Measurements from ENCODE around the gene SLC25A38. TPM values are rescaled to one million over a fixed set of nuclear protein-coding genes. Genes with fewer than 3 reads are reported as not detected.

The SLC25A38 gene
- total and polyA plus RNA-seq, 2 experiments from 2014 or later, result 19.8 to 61.9 TPM

GRCh38 chr3:39446444-39446843, 63.3 kb downstream of the SLC25A38 start (continued):
- TF ChIP-seq CTCF (conservative IDR thresholded peaks at IDR 0.05; ENCODE audit: low read depth in 2 of 2), result no peak

Small RNAs within 50 kb of the gene (small RNA-seq; reads per million reads assigned to genes)
- gene SNORA6 (ENCODE audit: low replicate concordance) (not detected), gene SNORA62 (ENCODE audit: low replicate concordance) (not detected)

Other genes starting within 250 kb of the SLC25A38 start
- 8.3 and 10.0 TPM in 2 replicates for gene CSRNP1, start 229.8 kb upstream of the SLC25A38 start, total RNA-seq (2014; rRNA removed; shearing (Covaris generic))
- gene CSRNP1, start 229.8 kb upstream of the SLC25A38 start, polyA plus RNA-seq (2016; fragmentation: Nextera tagmentation; extraction: Ambion mirVana), result 4.7 and 4.9 TPM in 2 replicates
- not detected in 2 replicates for gene XIRP1, start 190.8 kb upstream of the SLC25A38 start, total RNA-seq (2014; rRNA removed; shearing (Covaris generic))
- 0.03 TPM in 1 of 2 replicates, not detected in the other for gene XIRP1, start 190.8 kb upstream of the SLC25A38 start, polyA plus RNA-seq (2016; fragmentation: Nextera tagmentation; extraction: Ambion mirVana)
- 0.24 TPM in 1 of 2 replicates, not detected in the other for gene CX3CR1, start 103.3 kb upstream of the SLC25A38 start, total RNA-seq (2014; rRNA removed; shearing (Covaris generic))
- gene CX3CR1, start 103.3 kb upstream of the SLC25A38 start, polyA plus RNA-seq (2016; fragmentation: Nextera tagmentation; extraction: Ambion mirVana), result 0.42 TPM in 1 of 2 replicates, not detected in the other
- gene CCR8, start 53.7 kb upstream of the SLC25A38 start, total RNA-seq (2014; rRNA removed; shearing (Covaris generic)), result not detected in 2 replicates
- 0.23 and 0.55 TPM in 2 replicates for gene CCR8, start 53.7 kb upstream of the SLC25A38 start, polyA plus RNA-seq (2016; fragmentation: Nextera tagmentation; extraction: Ambion mirVana)
- 1,658 and 1,827 TPM in 2 replicates for gene RPSA, start 23.4 kb downstream of the SLC25A38 start, total RNA-seq (2014; rRNA removed; shearing (Covaris generic))
- 1,591 and 1,731 TPM in 2 replicates for gene RPSA, start 23.4 kb downstream of the SLC25A38 start, polyA plus RNA-seq (2016; fragmentation: Nextera tagmentation; extraction: Ambion mirVana)
- not detected in 2 replicates for gene MOBP, start 84.3 kb downstream of the SLC25A38 start, total RNA-seq (2014; rRNA removed; shearing (Covaris generic))
- gene MOBP, start 84.3 kb downstream of the SLC25A38 start, polyA plus RNA-seq (2016; fragmentation: Nextera tagmentation; extraction: Ambion mirVana), result not detected in 2 replicates